Upper lobe of left lung (tissue), 4 donors: ENCODE results near the gene PUS7L.

Experiments
- POLR2A ChIP-seq, 4 donors: fragments of 450-650 bp; IDR thresholded peaks; one replicate each; pipeline ENCODE4 v1.5.1; 2016 to 2017; ENCODE audit warnings: antibody characterized with exemption in 4 of 4, mild to moderate bottlenecking in 2 of 4
- TF ChIP-seq, protein P1 (sequence below), 6 experiments: fragments of 450-650 bp in 4 of 6; fragments of 200-600 bp in 2 of 6; sonication (generic) in 2 of 6; IDR thresholded peaks; one replicate each; pipeline ENCODE4 v1.5.1; 2016 to 2019; ENCODE audit warnings: antibody characterized with exemption in 6 of 6

GRCh38 chr12:43797561-43798217 lies 39.1 kb upstream of the PUS7L start:
- TF ChIP-seq, protein P1, sequence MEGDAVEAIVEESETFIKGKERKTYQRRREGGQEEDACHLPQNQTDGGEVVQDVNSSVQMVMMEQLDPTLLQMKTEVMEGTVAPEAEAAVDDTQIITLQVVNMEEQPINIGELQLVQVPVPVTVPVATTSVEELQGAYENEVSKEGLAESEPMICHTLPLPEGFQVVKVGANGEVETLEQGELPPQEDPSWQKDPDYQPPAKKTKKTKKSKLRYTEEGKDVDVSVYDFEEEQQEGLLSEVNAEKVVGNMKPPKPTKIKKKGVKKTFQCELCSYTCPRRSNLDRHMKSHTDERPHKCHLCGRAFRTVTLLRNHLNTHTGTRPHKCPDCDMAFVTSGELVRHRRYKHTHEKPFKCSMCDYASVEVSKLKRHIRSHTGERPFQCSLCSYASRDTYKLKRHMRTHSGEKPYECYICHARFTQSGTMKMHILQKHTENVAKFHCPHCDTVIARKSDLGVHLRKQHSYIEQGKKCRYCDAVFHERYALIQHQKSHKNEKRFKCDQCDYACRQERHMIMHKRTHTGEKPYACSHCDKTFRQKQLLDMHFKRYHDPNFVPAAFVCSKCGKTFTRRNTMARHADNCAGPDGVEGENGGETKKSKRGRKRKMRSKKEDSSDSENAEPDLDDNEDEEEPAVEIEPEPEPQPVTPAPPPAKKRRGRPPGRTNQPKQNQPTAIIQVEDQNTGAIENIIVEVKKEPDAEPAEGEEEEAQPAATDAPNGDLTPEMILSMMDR (IDR thresholded peaks at IDR 0.05): no peak
- no peak for TF ChIP-seq POLR2A (IDR thresholded peaks at IDR 0.05)
